DMS53 (cell line): ENCODE results near the gene LSM10.

Experiments used
- DNase-seq: peaks from one replicate; lab custom pipeline; 2025; lab: John Stamatoyannopoulos, UW

The LSM10 gene

GRCh38 chr1:36408479-36408878, 10.8 kb upstream of the LSM10 start:
- no peak for DNase-seq

- no peak for DNase-seq
Measured at GRCh38 chr1:36406440-36406839, 8.7 kb upstream of the LSM10 start.

GRCh38 chr1:36402504-36402890, 4.8 kb upstream of the LSM10 start:
- no peak for DNase-seq

GRCh38 chr1:36401602-36402503, 4.1 kb upstream of the LSM10 start:
- no peak for DNase-seq

- DNase-seq, result no peak
Measured at GRCh38 chr1:36400825-36401601, 3.3 kb upstream of the LSM10 start.

GRCh38 chr1:36400514-36400824, 2.8 kb upstream of the LSM10 start:
- DNase-seq, result no peak

- no peak for DNase-seq
Measured at GRCh38 chr1:36398370-36398977, 766 bp upstream of the LSM10 start.

- no peak for DNase-seq
Measured at GRCh38 chr1:36397083-36397377, 678 bp downstream of the LSM10 start.

GRCh38 chr1:36396359-36396758, 1.3 kb downstream of the LSM10 start:
- DNase-seq, result no peak

- DNase-seq, result no peak
Measured at GRCh38 chr1:36393686-36394085, 4.0 kb downstream of the LSM10 start.

- DNase-seq, result no peak
Measured at GRCh38 chr1:36392836-36393235, 4.9 kb downstream of the LSM10 start.

GRCh38 chr1:36391271-36391670, 6.4 kb downstream of the LSM10 start:
- DNase-seq, result no peak

GRCh38 chr1:36390411-36390810, 7.3 kb downstream of the LSM10 start:
- DNase-seq, result no peak

GRCh38 chr1:36389999-36390398, 7.7 kb downstream of the LSM10 start:
- no peak for DNase-seq

GRCh38 chr1:36389261-36389660, 8.4 kb downstream of the LSM10 start:
- no peak for DNase-seq

- DNase-seq, result peak; percentile 31
Measured at GRCh38 chr1:36387141-36387949, 10.4 kb downstream of the LSM10 start.

- peak; percentile 99 for DNase-seq
Measured at GRCh38 chr1:36386265-36387140, 11.2 kb downstream of the LSM10 start.

- DNase-seq, result peak; percentile 100
Measured at GRCh38 chr1:36385410-36386264, 12.1 kb downstream of the LSM10 start, which contains the start of gene STK40. TSS of gene STK40 (minus strand) at chr1:36385924. CDS start at chr1:36361332, 24,592 bp downstream.

GRCh38 chr1:36384542-36385409, 12.9 kb downstream of the LSM10 start:
- DNase-seq, result peak; percentile 90
